Measurements from ENCODE around the gene RTN4R.
A peak's percentile ranks its signal among the peaks of the same experiment; 100 is the strongest.

RTN4R gene

GRCh38 chr22:20224917-20225692, 43.0 kb downstream of the RTN4R start:
- TF ChIP-seq ZNF18 (tag by site-specific recombination; IDR thresholded peaks at IDR 0.05) (peak; percentile 62), ZEB2 (tag by site-specific recombination; IDR thresholded peaks at IDR 0.05) (no peak), HOXC10 (CRISPR knock-in tag; IDR thresholded peaks at IDR 0.05) (no peak)
- Histone ChIP-seq H3K27ac (ENCODE audit: extremely low read depth, low read depth, low read length) (no peak overlapping the region), H3K36me3 (ENCODE audit: control insufficient read depth in 2 of 2, insufficient read depth in 1 of 2, low read length in 2 of 2) (no peaks in the 10 kb centered on the region), H3K9me3 (ENCODE audit: control insufficient read depth, insufficient read depth, low read depth, low read length) (no peaks in the 10 kb centered on the region), H3K4me1 (ENCODE audit: control insufficient read depth, insufficient read depth, low read length) (no peaks in the 10 kb centered on the region), H3K4me3 (ENCODE audit: low read depth, low read length) (no peak overlapping the region)
- ChIA-PET POLR2A (no interaction called here), CTCF (interaction anchor here (0.7 to 2.8 kb wide), 2 partner anchors 13 to 54 kb away, joined by 3 to 12 read pairs; no protein-coding TSS in a partner anchor)

GRCh38 chr22:20224256-20224626, 43.9 kb downstream of the RTN4R start:
- H3K4me3 ChIP-seq (ENCODE audit: low read depth, low read length): no peak overlapping the region
- no peaks in the 10 kb centered on the region for H3K36me3 ChIP-seq (ENCODE audit: control insufficient read depth in 2 of 2, insufficient read depth in 1 of 2, low read length in 2 of 2)
- TF ChIP-seq ZNF488 (tag by site-specific recombination; IDR thresholded peaks at IDR 0.05) (no peak), AEBP2 (tag by site-specific recombination; IDR thresholded peaks at IDR 0.05; ENCODE audit: borderline replicate concordance) (no peak), ZNF548 (tag by site-specific recombination; IDR thresholded peaks at IDR 0.05) (no peak), PRDM1 (tag by site-specific recombination; IDR thresholded peaks at IDR 0.05) (no peak), GFI1B (tag by site-specific recombination; IDR thresholded peaks at IDR 0.05) (no peak), ZNF785 (tag by site-specific recombination; IDR thresholded peaks at IDR 0.05) (no peak), ZFP41 (tag by site-specific recombination; IDR thresholded peaks at IDR 0.05; ENCODE audit: borderline replicate concordance) (no peak), ZNF362 (tag by site-specific recombination; IDR thresholded peaks at IDR 0.05) (no peak), ZNF654 (tag by site-specific recombination; IDR thresholded peaks at IDR 0.05; ENCODE audit: low read depth) (no peak), ZNF133 (tag by site-specific recombination; IDR thresholded peaks at IDR 0.05) (no peak), ZNF404 (tag by site-specific recombination; IDR thresholded peaks at IDR 0.05) (no peak)
- no peaks in the 10 kb centered on the region for H3K4me1 ChIP-seq (ENCODE audit: control insufficient read depth, insufficient read depth, low read length)
- no peaks in the 10 kb centered on the region for H3K9me3 ChIP-seq (ENCODE audit: control insufficient read depth, insufficient read depth, low read depth, low read length)
- CTCF ChIA-PET: interaction anchor here (0.6 to 2.3 kb wide), 2 partner anchors 14 to 67 kb away, joined by 3 to 12 read pairs; no protein-coding TSS in a partner anchor
- H3K27ac ChIP-seq (ENCODE audit: extremely low read depth, low read depth, low read length): no peak overlapping the region
- POLR2A ChIA-PET: interaction anchor here (1.0 kb wide), 1 partner anchor 78 kb away, joined by 3 read pairs; no protein-coding TSS in a partner anchor

Measured in HEK293 (cell line).